ENCODE results near the gene VGLL4.

DNA sequence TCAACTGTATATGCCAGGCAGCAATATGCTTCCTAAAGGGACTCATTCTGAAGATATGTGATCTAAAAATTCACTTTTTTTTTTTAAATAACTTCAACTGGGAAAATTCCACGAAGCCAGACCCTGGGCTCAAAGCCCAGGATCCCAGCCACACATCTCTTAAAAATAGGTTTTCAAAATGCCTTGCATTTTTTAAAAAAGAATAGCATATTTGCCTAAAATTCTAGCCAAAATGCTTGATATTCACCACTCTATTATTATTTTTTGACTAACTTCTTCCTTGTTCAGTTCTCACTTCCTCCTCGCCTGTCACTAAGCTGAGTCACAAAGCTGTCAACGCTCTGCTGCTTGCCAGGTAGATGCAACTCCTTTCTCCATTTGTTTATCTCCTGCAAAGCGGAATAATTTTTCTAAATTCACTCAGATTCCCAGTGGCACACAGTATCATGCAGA lies 28.0 kb upstream of the VGLL4 start:
- TF ChIP-seq EZH2phosphoT487 (IDR thresholded peaks at IDR 0.05): no peak
- TF ChIP-seq, protein P1, sequence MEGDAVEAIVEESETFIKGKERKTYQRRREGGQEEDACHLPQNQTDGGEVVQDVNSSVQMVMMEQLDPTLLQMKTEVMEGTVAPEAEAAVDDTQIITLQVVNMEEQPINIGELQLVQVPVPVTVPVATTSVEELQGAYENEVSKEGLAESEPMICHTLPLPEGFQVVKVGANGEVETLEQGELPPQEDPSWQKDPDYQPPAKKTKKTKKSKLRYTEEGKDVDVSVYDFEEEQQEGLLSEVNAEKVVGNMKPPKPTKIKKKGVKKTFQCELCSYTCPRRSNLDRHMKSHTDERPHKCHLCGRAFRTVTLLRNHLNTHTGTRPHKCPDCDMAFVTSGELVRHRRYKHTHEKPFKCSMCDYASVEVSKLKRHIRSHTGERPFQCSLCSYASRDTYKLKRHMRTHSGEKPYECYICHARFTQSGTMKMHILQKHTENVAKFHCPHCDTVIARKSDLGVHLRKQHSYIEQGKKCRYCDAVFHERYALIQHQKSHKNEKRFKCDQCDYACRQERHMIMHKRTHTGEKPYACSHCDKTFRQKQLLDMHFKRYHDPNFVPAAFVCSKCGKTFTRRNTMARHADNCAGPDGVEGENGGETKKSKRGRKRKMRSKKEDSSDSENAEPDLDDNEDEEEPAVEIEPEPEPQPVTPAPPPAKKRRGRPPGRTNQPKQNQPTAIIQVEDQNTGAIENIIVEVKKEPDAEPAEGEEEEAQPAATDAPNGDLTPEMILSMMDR (IDR thresholded peaks at IDR 0.05): no peak
- TF ChIP-seq EZH2 (IDR thresholded peaks at IDR 0.05): no peak

Measured in neural progenitor cell (in vitro differentiated cells).